ENCODE measurements around the gene KLHDC7B. TPM values are rescaled to one million over a fixed set of nuclear protein-coding genes. Genes with fewer than 3 reads are reported as not detected.

KLHDC7B gene
- total RNA-seq, 1 donor from 2014 or later: 7.2 TPM

GRCh38 chr22:50548921-50549790 is 3.5 kb downstream of the KLHDC7B start:
- Mint-ChIP-seq H3K27me3 (ENCODE audit: low read depth) (no peaks in the 10 kb centered on the region), H3K36me3 (ENCODE audit: low read depth) (peaks cover 2% of the 10 kb centered on the region), H3K9me3 (ENCODE audit: low read depth) (no peaks in the 10 kb centered on the region), H3K4me3 (ENCODE audit: unreplicated experiment) (no peak overlapping the region), H3K27ac (ENCODE audit: unreplicated experiment) (no peak overlapping the region), H3K4me1 (ENCODE audit: low read depth) (peaks cover 15% of the 10 kb centered on the region)
- TF ChIP-seq, protein P1, sequence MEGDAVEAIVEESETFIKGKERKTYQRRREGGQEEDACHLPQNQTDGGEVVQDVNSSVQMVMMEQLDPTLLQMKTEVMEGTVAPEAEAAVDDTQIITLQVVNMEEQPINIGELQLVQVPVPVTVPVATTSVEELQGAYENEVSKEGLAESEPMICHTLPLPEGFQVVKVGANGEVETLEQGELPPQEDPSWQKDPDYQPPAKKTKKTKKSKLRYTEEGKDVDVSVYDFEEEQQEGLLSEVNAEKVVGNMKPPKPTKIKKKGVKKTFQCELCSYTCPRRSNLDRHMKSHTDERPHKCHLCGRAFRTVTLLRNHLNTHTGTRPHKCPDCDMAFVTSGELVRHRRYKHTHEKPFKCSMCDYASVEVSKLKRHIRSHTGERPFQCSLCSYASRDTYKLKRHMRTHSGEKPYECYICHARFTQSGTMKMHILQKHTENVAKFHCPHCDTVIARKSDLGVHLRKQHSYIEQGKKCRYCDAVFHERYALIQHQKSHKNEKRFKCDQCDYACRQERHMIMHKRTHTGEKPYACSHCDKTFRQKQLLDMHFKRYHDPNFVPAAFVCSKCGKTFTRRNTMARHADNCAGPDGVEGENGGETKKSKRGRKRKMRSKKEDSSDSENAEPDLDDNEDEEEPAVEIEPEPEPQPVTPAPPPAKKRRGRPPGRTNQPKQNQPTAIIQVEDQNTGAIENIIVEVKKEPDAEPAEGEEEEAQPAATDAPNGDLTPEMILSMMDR (IDR thresholded peaks at IDR 0.05): no peak
- DNase-seq (ENCODE audit: low spot score): no peak

DNA sequence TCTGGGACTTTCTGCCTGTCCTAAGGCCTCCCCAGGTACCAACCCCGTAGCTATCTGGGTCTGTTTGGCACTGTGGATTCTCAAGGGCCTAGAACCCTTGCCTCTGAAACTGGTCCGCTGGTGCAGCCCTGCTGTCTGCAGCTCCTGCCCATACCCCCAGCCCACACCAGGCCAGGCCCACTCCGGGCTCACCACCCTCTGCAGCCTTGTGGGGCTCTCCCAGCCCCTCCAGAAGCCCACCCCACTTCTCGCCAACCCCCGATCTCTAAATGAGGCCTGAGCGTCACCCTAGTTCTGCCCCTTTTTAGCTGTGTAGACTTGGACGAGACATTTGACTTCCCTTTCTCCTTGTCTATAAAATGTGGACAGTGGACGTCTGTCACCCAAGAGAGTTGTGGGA is 4.7 kb downstream of the KLHDC7B start:
- Mint-ChIP-seq H3K27me3 (ENCODE audit: low read depth) (peaks cover 4% of the 10 kb centered on the region), H3K27ac (ENCODE audit: unreplicated experiment) (no peak overlapping the region), H3K36me3 (ENCODE audit: low read depth) (peaks cover 2% of the 10 kb centered on the region), H3K4me1 (ENCODE audit: low read depth) (peaks cover 9% of the 10 kb centered on the region), H3K9me3 (ENCODE audit: low read depth) (no peaks in the 10 kb centered on the region), H3K4me3 (ENCODE audit: unreplicated experiment) (no peak overlapping the region)
- TF ChIP-seq, protein P1 (IDR thresholded peaks at IDR 0.05): no peak
- no peak for DNase-seq (ENCODE audit: low spot score)

DNA sequence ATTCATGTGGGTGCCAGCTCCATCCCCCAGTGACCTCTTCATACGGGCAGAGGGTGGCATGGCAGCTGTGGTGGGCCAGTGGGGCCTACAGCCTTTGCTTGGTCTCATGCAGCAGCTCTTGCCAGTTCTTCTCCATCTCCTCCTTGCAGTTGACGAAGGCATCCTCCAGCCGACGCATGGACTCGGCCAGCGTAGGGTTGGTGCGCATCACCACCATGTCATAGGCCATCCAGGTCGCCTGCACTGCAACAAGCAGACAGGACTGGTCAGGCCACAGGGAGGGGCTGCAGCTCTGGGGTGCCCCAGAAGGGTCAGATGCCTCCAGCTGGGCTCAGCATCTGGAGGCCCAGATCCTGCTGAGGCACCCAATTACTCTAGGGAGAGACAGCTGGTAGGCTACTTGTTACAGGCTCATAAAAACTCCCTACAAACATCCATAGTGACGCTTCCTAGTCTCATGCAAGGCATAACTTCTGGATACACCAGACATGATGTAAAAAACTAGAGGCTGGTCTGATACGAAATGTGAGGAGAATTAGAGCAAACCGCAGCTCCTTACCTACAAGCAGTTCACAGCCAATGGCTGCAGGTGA is 5.6 kb downstream of the KLHDC7B start:
- TF ChIP-seq, protein P1 (IDR thresholded peaks at IDR 0.05): no peak
- no peak for DNase-seq (ENCODE audit: low spot score)
- Mint-ChIP-seq H3K27me3 (ENCODE audit: low read depth) (peaks cover 10% of the 10 kb centered on the region), H3K9me3 (ENCODE audit: low read depth) (no peaks in the 10 kb centered on the region), H3K4me1 (ENCODE audit: low read depth) (peaks cover under 1% of the 10 kb centered on the region), H3K36me3 (ENCODE audit: low read depth) (peaks cover 2% of the 10 kb centered on the region), H3K4me3 (ENCODE audit: unreplicated experiment) (no peak overlapping the region), H3K27ac (ENCODE audit: unreplicated experiment) (no peak overlapping the region)

GRCh38 chr22:50553310-50553709 is 7.6 kb downstream of the KLHDC7B start:
- no peaks in the 10 kb centered on the region for H3K4me1 Mint-ChIP-seq (ENCODE audit: low read depth)
- peaks cover 2% of the 10 kb centered on the region for H3K36me3 Mint-ChIP-seq (ENCODE audit: low read depth)

GRCh38 chr22:50556703-50557102 is 11.0 kb downstream of the KLHDC7B start:
- peaks cover 3% of the 10 kb centered on the region for H3K4me1 Mint-ChIP-seq (ENCODE audit: low read depth)
- DNase-seq (ENCODE audit: low spot score): no peak
- TF ChIP-seq, protein P1 (IDR thresholded peaks at IDR 0.05): no peak
- H3K4me3 Mint-ChIP-seq (ENCODE audit: unreplicated experiment): no peak overlapping the region
- H3K27ac Mint-ChIP-seq (ENCODE audit: unreplicated experiment): no peak overlapping the region
- H3K36me3 Mint-ChIP-seq (ENCODE audit: low read depth): no peaks in the 10 kb centered on the region
- H3K27me3 Mint-ChIP-seq (ENCODE audit: low read depth): peaks cover 20% of the 10 kb centered on the region
- no peaks in the 10 kb centered on the region for H3K9me3 Mint-ChIP-seq (ENCODE audit: low read depth)

More at GRCh38 chr22:50553310-50553709, 7.6 kb downstream of the KLHDC7B start:
- H3K4me3 Mint-ChIP-seq (ENCODE audit: unreplicated experiment): no peak overlapping the region
- TF ChIP-seq, protein P1 (IDR thresholded peaks at IDR 0.05): no peak
- H3K27me3 Mint-ChIP-seq (ENCODE audit: low read depth): peaks cover 10% of the 10 kb centered on the region
- no peaks in the 10 kb centered on the region for H3K9me3 Mint-ChIP-seq (ENCODE audit: low read depth)
- DNase-seq (ENCODE audit: low spot score): no peak
- no peak overlapping the region for H3K27ac Mint-ChIP-seq (ENCODE audit: unreplicated experiment)

All from chondrocyte (in vitro differentiated cells).